Breast epithelium (tissue), 4 donors: ENCODE measurements around the gene CFAP100. TPM values are rescaled to one million over a fixed set of nuclear protein-coding genes. Genes with fewer than 3 reads are reported as not detected.
A peak's percentile ranks its signal among the peaks of the same experiment; 100 is the strongest.

Source experiments
- DNase-seq, 2 donors: peaks; one replicate each; pipeline ENCODE4 v3.0.0-alpha.2; 2019; ENCODE audit warnings: low spot score in 2 of 2
- H3K27ac ChIP-seq, 2 donors: fragments of 200-600 bp; sonication (generic) in 1 of 2; one replicate each; pipeline ENCODE4 v1.5.1; 2016 to 2019; ENCODE audit warnings: mild to moderate bottlenecking in 1 of 2
- H3K27me3 ChIP-seq, 2 donors: fragments of 200-600 bp; sonication (generic) in 1 of 2; one replicate each; pipeline versions ENCODE4 v1.5.1 to v1.6.0; 2017 to 2019; ENCODE audit warnings: control low read depth in 1 of 2, mild to moderate bottlenecking in 1 of 2
- H3K36me3 ChIP-seq: fragments of 200-600 bp; one replicate; pipeline ENCODE4 v1.5.1; 2019
- H3K4me1 ChIP-seq, 2 donors: fragments of 200-600 bp; sonication (generic); one replicate each; pipeline ENCODE4 v1.5.1; 2016 to 2019; ENCODE audit warnings: control low read depth in 1 of 2
- H3K4me3 ChIP-seq, 3 donors: fragments of 200-600 bp; sonication (generic); 1 replicate in 2 of 3; 2 replicates in 1 of 3; pipeline ENCODE4 v1.5.1; 2016 to 2019; ENCODE audit warnings: mild to moderate bottlenecking in 3 of 3, moderate library complexity in 2 of 3
- H3K9me3 ChIP-seq, 2 donors: fragments of 200-600 bp; sonication (generic) in 1 of 2; one replicate each; pipeline ENCODE4 v1.5.1; 2016 to 2019; ENCODE audit warnings: control low read depth in 1 of 2
- CTCF ChIP-seq, 3 donors: fragments of 450-650 bp; IDR thresholded peaks; one replicate each; pipeline ENCODE4 v1.5.1; 2016 to 2017; ENCODE audit warnings: antibody characterized with exemption in 3 of 3, mild to moderate bottlenecking in 3 of 3, moderate library complexity in 3 of 3
- POLR2A ChIP-seq: fragments of 450-650 bp; IDR thresholded peaks from one replicate; pipeline ENCODE4 v1.6.1; 2016; ENCODE audit warnings: antibody characterized with exemption, mild to moderate bottlenecking, moderate library complexity
- POLR2AphosphoS5 ChIP-seq, 3 donors: sonication (generic); formaldehyde crosslinking; IDR thresholded peaks; one replicate each; pipeline ENCODE4 v1.6.1; 2017; ENCODE audit warnings: antibody characterized with exemption in 3 of 3
- intact Hi-C: fragments of 100-400 bp; cut with DNase I; formaldehyde crosslinking; loops from one replicate; pipeline ENCODE4 v1.15.1; 2023; ENCODE audit warnings: low total_unique reads
- total RNA-seq, 3 donors: library from RNA; depleted of rRNA; stranded (reverse); fragments of >200 nt; gene quantifications; one replicate each; pipeline ENCODE4 v1.1.0, GENCODE V29; 2016

CFAP100 gene
- total RNA-seq, 3 donors from 2014 or later, result not detected

DNA sequence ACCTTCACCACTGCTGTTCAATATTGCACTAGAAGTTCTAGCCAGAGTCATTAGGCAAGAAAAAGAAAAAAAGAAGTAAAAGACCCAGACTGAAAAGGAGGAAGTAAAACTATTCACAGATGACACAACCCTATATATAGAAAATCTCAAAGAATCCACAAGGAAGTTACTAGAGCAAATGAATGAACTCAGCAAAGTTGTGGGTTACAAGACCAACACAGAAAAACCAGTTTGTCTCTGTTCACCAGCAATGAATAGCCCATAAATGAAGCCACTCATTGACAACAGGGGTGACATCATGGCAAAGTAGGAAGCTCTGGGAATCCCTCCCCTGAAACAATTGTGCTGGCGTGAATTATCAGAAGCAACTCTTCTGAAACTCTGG is 4.6 kb downstream of the CFAP100 start:
- no peak for DNase-seq

DNA sequence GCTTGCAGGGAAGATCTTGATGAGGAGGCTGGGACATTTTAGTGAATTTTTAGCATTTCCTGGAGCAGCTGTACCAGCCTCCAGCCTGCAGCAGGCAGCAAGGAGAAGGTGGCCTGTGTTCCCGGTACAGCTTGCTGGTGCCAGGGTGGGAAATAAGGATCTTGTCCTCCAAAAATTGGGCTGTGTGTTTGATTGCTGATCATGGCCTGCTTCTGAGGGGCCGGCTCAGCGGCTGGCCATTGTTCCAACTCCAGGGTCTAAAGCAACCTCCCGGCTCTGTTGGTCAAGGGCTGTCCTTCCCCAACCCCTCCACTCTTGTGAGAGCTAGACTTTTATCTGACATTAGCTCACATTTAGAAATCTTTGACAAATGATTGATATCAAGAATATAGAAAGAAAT is 5.0 kb downstream of the CFAP100 start:
- Histone ChIP-seq H3K36me3 (no peaks in the 10 kb centered on the region), H3K9me3 (no peaks in the 10 kb centered on the region), H3K4me1 (no peaks in the 10 kb centered on the region), H3K4me3 (no peak overlapping the region), H3K27ac (peak overlapping the region; percentile 7 to 52), H3K27me3 (peaks cover 0 to 5% of the 10 kb centered on the region in 2 donors)
- TF ChIP-seq POLR2AphosphoS5 (IDR thresholded peaks at IDR 0.05) (no peak), CTCF (IDR thresholded peaks at IDR 0.05) (no peak), POLR2A (no peak)
- DNase-seq, result no peak
- intact Hi-C loops, result no loop called here

More for the DNA sequence above, 4.6 kb downstream of the CFAP100 start:
- intact Hi-C loops, result no loop called here
- Histone ChIP-seq H3K36me3 (no peaks in the 10 kb centered on the region), H3K4me1 (no peaks in the 10 kb centered on the region), H3K9me3 (no peaks in the 10 kb centered on the region), H3K27ac (peak overlapping the region; percentile 52 to 70), H3K4me3 (no peak overlapping the region), H3K27me3 (peaks cover 0 to 8% of the 10 kb centered on the region in 2 donors)
- TF ChIP-seq POLR2AphosphoS5 (IDR thresholded peaks at IDR 0.05), result peak in 1 of 3 donors; percentile 15
- TF ChIP-seq CTCF (IDR thresholded peaks at IDR 0.05), result no peak

- Histone ChIP-seq H3K4me1 (no peaks in the 10 kb centered on the region), H3K4me3 (no peak overlapping the region), H3K27me3 (peaks cover 0 to 4% of the 10 kb centered on the region in 2 donors), H3K27ac (no peak overlapping the region), H3K9me3 (no peaks in the 10 kb centered on the region), H3K36me3 (no peaks in the 10 kb centered on the region)
- intact Hi-C loops, result no loop called here
- no peak for DNase-seq
- TF ChIP-seq CTCF (IDR thresholded peaks at IDR 0.05), result no peak
- no peak for TF ChIP-seq POLR2AphosphoS5 (IDR thresholded peaks at IDR 0.05)
These were observed 7.0 kb downstream of the CFAP100 start for GRCh38 chr3:126401611-126402160.

GRCh38 chr3:126402178-126402577 is 7.5 kb downstream of the CFAP100 start:
- intact Hi-C loops, result no loop called here
- Histone ChIP-seq H3K9me3 (no peaks in the 10 kb centered on the region), H3K27me3 (peaks cover 0 to 7% of the 10 kb centered on the region in 2 donors)

More at GRCh38 chr3:126402178-126402577, 7.5 kb downstream of the CFAP100 start:
- H3K4me3 ChIP-seq, result no peak overlapping the region
- H3K4me1 ChIP-seq, result no peaks in the 10 kb centered on the region
- no peak for DNase-seq
- no peaks in the 10 kb centered on the region for H3K36me3 ChIP-seq
- no peak overlapping the region for H3K27ac ChIP-seq
- TF ChIP-seq POLR2A (no peak), POLR2AphosphoS5 (IDR thresholded peaks at IDR 0.05) (no peak), CTCF (IDR thresholded peaks at IDR 0.05) (no peak)
